ENCODE data around the gene GNAO1.

GNAO1 gene

DNA sequence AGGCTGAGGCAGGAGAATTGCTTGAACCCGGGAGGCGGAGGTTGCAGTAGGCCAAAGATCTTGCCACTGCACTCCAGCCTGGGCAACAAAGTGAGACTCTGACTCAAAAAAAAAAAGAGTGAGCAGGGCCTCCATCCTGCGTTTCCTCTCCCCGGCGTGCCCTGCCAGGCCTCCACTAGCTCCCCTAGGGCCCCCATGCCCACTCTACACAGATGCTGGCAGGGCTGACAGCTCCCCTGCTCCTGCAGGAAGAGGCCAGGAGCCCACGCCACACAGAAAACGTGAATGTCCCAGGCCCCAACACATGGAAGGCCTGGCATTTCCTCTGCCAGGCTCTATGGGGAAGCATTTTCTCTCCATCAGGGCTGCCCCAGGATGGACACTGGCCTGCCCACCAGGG, 124.7 kb downstream of the GNAO1 start:
- no peak for DNase-seq

DNA sequence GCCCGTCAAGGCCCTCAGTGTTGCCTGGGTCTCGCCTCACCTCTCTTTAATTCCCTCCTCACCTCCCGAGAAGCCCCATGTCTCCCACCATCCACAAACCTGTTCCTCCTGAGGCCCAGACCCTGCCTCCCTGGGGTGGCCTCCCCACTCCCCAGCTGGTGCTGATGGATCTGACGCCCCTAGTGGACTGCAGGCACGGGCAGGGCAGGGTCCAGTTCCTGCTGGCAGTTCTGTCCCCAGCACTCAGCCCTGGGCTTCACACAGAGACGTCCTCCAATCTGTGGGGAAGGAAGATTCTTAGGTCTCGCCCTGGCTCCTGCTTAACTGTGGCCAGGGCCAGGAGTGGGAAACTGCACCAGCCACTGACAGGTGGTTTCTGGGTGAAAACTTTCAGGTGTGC, 125.3 kb downstream of the GNAO1 start:
- DNase-seq, result no peak

DNA sequence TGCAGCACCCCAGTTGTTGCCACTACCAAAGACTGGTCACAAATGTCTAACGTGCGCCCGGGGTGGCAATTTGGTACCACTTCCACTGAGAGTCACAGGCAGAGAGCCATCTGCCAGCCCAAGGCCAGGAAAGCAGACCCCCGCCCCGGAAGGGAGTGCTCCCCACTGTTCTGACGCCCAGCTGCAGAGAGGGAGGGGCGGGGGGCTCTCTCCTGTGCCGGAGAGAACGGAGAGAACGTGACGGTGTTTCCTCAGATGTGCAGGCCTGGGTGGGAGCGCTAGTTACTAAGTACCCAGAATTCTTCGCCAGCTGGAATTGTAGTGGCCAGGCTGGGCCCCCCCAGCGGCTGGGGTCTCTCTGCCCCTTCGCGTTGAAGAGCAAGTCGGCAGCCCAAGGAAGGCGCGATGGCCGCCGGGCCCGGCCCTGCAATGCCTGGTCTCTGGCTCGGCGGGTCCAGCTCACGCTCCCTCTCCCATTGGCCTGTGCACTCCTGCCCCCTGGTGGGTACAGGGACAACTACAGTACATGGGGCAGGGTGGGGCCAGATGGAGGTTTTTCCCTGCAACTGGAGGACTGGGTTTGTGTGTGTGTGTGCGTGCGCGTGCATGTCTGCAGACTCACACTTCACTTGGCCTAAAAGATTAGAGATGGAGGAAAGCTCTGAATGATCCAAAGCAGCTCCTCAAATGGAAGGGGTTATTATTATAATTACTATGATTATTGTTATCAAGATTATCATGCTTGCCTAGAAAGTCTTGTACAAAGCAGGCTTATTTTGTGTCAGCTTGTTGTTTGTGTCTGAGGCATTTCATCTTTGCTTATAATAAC, 126.9 kb downstream of the GNAO1 start:
- peak; percentile 79 for DNase-seq

DNA sequence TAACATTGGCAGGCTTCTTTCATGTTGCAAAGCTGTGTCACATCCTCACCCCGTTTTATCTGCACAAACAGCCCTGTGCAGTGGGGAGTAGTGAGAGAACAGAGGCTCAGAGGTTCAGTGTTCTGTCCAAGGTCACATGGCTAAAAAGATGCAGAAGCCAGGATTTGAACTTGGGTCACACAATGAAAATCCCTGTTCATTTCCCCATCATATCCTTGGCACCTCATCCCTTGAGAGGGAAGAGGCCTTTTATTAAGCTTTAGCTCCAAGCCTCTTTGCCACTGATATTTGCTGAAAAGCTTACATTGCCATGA, 127.5 kb downstream of the GNAO1 start:
- DNase-seq, result no peak

DNA sequence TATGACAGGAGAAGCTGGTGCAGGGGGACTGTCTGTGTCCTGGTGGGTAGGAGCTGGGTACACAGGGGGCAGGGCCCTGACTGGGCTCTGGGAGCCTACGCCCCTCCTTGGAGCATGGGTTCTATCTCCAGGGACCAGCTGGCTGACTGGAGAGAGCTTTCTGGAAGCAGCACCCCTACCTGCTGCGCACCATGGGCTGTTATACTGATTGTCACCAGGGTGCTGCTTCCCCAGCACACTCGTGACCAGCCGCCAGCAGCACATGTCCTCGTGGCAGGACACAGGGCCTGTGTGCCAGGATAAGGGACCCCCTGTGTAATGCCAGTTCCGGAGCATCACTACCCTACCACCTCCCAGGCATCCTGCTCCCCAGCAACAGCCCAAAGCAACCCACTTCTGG, 128.1 kb downstream of the GNAO1 start:
- DNase-seq, result no peak

DNA sequence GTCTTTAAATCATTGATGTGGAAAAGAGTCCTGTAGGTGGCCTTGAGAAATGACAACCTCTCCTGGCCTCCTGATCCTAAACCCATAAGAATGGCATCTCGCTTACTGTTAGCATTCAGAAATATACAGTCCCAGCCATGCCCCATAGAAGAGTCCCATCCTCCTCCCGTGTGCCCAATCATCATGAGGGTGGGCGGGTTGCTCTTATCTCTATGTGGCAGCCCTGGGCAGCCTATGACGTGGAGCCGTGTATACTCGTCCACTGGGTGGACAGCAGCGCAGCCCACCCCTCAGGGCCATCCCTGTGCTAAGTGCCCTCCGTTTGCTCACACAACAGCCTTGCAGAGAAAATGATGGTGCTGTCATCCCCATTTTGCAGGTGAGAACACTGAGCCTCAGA, 128.8 kb downstream of the GNAO1 start:
- DNase-seq, result no peak

DNA sequence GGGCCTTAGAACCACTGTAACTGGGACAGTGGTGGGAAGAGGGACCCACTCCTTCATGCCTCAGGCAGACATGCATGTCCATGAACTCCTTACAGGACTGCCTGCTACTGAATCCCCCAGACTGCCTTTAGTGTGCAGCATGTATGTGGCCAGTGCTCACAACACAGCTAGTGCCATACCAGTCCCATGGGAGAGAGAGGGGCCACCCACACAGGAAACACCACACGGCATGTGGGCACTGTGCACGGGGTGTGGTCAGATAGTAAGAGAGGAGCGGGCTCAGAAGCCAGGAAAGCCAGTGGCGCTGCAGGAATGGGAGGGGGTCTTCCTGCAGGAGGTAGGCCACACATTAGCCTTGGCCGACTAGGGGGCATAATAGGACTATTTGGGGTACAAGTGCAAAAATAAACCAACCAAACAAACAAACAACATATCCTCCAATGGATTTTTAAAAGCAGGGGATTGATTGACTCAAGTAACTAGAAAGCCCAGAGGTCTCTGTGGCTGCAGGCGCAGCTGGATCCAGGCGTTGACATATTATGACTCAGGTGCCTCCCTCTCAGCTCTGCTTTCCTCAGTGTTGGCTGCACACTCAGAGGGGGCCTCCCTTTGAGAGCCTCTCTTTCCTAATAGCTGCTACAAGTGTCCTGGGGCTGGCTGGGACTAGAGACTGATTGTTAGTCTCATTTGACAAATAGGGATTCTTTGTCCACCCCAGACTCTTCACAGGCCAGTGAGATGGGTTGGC, 129.7 kb downstream of the GNAO1 start:
- no peak for DNase-seq

DNA sequence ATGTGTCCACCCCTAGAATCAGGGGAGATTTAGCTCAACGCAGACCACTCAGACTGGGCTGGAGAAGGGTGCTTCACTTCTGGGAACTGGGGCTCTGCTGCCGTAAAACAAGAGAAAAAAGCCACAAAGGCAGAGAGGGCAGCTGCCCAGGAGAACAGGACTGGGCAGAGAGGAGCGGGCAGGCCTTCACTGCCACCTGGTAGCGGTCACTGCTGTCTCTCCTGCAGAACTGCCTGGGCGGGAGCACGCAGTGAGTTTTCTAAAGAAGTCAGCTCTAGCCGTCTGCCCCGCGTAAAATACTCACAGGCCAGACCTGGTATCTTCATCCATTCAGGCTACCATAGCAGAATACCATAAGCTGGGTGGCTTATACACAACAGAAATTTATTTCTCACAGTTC, 130.3 kb downstream of the GNAO1 start:
- DNase-seq, result no peak

DNA sequence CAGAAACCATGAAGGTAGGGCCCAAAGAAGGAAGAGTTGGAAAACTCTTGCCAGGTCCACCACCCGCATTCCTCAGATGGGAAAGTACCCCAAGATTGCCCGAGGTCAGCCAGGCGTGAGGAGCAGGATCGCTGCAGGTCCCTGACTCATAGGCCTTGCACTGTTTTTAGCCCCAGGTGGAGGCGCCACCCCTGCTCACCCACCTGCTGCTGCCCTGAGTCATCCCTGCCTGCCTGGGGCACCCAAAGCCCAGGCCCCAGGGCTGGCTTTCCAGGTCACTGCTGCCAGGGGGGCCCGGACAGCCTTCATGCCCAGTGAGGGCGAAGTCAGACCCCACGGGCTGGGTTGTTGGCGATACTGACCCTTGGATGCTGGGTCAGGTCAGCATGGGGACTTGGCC, 133.1 kb downstream of the GNAO1 start:
- DNase-seq, result no peak

DNA sequence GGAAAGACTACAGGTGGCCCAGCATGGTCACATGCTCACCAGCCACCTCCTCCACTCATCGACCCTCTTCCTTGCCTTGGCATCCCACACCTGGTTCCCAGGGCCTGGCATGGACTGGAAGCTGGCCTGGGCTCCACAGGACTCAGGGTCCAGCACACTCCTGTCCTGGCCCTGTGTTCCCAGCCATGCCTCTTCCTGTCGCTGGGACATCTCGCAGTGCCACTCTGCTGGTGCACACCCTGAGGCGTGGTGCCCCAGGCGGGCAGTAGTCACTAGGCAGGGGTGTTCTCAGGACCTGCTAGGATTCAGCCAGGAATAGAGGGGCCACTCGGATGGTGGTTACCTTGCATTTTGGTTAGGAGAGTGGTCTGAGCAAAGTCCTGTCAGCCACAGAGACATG, 134.7 kb downstream of the GNAO1 start:
- no peak for DNase-seq

DNA sequence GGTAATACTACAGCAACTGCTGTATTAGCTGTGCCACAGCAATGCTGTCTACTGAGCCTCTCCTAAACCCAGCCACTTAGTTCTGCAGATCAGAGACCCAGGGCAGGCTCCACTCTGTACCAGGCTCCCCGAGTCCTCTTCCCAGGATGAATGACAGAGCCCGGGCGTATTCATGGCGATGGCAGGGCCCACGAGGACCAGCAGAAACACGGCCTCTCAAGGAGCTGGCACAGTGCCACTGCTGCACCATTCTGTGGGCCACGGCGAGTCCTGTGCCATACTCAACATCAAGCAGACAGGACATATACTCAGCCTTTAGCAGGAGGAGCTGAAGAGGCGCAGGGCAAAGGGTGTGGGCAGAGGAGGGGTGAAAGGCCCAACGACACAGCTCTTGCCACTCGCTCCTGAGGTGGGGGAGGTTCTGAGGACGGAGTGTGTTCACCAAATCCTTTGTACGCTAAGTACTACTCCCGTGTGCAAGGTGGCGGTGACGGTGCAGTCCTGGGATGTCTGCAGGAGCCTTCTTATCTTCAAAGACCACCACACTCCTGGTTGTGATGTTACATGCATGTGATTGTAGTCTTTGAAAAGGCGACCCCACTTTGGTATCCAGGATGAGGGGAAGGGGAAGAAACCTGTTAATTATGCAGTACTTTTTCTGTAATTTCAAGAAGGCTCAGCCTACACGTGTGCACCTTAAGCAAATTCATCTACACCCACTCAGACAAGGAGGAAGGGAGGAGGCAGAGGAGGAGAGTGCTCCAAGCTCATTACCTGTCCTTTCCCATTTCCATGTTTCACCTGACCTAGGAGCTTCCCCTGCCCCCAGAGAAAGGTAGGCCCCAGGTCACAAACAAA, 136.0 kb downstream of the GNAO1 start:
- no peak for DNase-seq

DNA sequence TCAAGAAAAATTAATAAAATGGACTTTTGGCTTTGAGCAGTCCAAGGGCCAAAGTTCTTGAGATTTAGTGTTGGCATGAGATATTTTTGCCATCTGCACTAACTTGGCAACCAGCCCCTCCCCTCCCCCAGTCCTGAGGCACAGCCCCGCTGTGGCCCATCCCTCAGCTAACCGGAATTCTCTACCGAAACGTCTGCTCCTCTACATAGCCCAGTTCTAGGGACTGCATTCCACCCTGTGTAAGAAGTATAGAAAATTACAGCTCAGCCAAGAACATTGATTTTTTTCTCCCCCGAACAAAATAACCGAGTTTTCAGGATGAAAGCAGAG, 136.6 kb downstream of the GNAO1 start:
- DNase-seq, result no peak

DNA sequence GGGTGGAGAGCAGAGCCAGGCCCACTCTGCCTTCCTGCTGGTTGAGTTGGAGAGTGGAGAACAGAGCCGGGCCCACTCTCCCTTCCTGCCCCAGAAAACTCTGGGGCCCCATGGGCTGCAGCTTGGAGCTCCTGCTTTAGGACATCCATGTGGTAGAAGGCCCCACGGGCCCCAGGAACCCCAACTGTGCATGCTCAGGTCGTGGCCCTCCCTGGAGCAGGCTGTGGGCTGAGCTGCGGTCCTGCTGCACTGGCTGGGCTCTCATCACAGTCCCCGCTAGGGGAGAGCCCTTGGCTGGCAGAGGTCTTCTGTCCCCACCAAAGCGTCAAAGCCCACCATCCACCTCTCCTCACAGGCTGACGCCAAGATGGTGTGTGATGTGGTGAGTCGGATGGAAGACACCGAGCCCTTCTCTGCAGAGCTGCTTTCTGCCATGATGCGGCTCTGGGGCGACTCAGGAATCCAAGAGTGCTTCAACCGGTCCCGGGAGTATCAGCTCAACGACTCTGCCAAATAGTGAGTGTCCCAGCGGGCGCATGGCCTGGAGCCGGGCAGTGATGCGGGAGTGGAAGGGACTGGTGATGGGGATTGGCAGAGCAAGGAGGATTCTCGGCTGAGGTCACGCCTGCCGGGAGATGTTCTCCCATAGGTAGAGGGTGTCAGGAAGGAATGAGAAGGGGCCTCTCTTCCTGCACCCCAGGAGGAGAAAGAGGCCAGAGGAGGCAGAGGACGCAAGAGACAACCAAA, 137.2 kb downstream of the GNAO1 start:
- no peak for DNase-seq

DNA sequence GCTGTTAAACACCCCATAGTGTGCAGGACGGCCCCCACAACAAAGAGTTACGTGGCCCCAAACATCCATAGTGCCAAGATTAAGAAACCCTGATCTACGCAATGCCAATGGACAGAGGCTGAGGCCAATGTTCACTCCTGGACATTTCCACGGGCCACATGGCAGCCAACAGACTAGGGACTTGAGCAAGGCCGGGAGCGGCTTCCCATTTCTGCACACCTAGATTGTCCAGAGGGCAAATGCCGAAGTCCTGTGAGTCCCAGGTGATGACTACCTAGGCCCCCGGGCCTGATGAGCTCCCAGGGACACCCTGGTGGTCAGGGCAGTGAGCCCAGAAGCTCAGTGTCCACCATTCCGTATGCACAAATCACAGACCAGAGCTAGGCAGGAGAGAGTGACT, 138.6 kb downstream of the GNAO1 start:
- no peak for DNase-seq

DNA sequence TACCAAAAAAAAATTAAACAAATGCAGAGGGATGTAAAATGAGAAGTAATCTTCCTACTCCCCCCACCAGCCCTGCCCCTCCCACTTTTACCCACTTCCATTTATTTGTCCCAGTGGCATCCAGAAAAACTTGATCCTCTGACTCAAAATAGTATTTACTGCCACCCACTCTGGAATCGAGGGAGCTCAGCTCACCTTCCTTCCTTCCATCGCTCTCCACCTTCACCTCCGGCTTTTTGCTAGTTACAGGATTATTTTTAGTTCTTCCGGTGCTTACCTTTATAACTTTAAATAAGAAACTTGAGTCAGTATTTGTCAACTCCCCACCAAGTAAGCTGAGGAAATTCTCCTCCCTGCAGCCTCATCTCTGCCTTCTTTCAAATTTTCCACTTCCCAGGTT, 139.2 kb downstream of the GNAO1 start:
- no peak for DNase-seq

DNA sequence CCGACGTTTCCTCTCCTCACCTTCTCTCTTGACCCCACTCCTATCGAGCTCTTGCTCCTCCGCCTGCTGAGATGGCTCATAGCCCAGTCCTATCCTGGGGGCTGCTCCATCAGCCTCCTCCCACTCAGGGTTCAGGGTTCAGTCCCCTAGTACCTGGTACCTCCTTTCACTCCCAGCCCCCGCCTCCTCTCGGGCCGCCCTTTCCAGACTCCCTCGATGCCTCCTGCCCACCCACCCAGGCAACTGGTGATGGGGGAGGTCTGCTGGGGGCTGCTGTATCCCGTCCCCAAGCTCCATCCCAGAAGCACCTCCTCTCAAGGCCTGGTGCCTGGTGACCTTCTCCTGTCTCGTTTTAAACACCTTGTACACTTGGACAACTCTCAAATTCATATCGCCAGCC, 140.1 kb downstream of the GNAO1 start:
- no peak for DNase-seq

DNA sequence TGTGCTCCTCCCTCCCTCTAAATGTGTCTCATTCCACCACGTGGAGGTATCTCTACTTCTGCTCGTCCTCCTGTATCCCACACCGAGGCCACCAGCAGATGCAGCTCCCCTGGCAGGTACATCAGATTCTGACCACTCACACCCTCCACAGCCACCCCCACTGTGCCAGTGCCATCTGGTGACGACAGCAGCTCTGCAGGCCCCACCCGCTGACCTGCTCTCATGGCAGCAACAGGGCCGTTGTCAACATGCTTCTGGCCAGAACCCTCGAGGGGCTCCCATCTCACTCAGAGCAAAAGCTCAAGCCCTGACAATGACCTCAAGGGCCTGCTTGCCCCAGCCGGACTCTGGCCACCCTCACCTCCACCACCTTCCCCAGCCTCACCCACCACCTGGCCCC, 140.6 kb downstream of the GNAO1 start:
- no peak for DNase-seq

DNA sequence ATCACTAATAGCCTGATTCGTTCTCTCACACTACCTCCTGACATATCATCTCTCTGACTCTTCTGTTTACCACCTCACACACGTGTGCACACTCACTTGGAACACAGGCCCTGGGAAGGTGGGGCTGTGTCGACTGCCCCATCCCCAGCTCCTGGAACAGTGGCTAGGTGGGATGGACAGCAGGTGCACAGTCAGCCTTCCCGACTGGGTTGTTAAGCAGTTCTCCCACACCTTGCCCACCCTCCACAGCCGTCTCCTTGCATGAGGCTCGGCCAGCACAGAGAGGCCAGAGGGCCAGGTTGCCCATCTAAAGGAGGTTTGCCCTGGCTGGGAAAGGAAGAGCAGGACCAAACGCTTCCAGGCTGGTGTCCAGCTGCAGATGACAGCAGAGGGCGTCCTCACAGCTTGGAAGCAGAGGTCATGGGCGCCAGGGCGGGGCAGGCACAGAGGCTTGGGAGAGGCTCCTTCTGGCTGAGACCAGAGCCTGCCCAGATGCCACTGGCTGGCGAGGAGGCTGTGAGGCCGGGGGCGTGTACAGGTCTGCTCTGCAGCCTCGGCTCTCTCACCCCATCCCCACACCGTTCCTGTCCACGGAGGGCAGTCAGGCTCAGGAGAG, 141.3 kb downstream of the GNAO1 start:
- no peak for DNase-seq

DNA sequence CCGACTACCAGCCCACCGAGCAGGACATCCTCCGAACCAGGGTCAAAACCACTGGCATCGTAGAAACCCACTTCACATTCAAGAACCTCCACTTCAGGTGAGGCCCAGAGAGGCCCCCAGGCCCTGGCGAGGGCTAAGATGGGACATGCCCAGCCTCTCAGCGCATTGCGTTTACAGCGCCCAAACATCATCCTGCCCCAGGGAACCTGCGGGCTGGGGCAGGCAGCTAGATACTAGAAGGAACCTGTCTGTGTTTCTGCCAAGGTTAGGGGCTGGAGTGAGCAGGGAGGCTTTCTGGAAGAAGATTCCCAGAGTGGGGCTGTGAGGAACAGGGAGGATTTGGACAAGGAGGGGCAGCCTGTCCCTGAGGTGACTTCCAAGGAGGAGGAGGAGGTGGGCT, 143.5 kb downstream of the GNAO1 start:
- DNase-seq, result no peak

DNA sequence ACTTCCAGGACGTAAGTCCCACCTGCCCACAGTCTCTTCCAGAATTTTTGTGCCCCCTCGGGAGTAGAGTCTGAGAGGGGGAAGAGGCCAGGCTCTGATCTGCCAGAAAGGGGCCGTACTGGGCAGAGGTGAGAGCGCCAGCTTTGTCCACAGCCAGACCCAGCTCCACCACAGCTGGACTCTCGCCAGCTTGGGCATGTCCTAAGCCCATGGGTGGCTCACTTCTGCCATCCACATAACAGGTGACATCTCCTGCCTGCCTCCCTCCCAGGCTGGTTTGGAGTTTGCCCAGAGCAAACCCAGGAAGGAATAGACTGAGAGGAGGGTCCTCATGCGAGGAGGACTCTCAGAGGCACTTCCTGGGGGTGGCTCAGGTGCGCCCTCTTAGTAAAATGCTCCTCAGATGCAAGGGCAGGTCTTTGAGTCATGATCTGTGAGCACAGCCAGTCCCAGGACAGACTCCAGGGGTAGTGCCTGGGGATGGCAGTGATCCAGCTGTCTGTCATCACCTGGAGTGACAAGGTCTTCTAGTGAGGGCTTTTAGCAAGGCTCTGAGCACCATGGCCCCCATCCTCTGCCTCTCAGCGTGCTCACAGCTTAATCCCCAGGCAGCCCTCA, 144.9 kb downstream of the GNAO1 start:
- no peak for DNase-seq

DNA sequence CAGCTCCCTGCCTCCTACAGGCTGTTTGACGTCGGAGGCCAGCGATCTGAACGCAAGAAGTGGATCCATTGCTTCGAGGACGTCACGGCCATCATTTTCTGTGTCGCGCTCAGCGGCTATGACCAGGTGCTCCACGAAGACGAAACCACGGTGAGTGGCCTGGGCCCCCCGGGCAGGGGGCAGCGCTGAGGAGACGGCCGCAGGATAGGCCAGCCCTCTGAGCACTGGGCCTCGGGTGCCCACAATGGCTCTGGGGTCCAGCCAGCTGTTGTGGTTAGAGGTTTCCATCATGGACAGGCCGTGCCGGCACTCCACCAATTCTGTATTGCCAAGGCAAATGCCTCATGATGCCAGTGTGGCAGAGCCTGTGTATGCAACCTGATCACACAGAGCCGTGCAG, 145.4 kb downstream of the GNAO1 start:
- no peak for DNase-seq

DNA sequence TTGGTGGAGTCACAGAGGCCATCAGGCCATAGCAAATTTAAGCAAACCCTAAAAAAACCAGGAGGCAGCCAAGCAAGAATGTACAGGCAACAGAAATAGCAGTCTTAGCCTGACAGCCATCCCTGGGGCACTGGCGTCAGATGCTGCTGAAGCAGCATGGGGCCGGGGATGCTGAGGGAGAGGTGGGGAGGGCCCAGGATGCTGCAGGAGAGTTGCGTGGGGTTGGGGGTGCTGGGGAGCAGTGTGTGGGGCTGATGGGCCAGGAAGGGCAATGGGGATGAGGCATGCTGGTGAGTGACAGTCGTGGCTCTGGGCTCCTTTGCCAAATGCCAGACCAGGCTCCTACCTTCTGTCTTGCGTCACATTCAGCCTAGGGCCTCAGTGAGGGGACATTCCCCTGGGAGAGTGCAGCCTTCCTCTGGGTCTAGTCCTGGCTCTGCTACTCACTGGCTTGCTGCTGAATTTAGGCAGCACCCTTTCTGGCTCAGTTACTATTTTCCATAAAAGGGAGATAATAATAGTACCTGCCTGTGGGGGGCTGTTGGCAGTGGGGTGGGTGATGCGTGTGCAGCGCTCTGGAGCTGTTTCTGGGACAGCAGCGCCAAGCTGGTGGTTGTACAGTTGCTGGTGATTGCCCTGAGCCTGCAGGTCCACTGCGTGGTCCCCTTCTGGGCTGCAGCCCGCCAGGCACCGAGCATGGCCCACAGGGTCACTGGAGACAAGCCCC, 146.0 kb downstream of the GNAO1 start:
- no peak for DNase-seq
